ENCODE measurements around the gene MIPEP.

Gene MIPEP

DNA sequence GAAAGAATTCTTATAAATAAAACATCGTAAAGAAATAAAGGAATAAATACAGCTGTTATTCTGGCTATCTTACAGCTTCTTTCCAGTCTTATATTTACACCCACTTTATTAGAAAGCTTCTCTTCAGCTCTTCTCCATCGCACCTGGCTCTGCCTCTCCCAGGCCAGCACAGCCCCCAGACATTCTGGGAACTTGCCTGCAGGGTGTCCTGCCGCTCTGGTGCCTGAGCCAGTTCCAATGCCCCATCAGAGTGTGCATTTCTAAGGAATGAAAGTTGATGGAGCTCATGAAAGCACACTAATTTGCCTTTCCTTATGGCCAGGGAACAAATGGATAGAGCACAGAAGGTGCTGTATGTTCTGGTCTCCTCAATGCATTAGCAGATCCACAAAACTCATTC is 68.7 kb downstream of the MIPEP start:
- no peak overlapping the region for H3K27ac ChIP-seq
- no peak overlapping the region for H3K4me3 ChIP-seq
- TF ChIP-seq, protein P1, sequence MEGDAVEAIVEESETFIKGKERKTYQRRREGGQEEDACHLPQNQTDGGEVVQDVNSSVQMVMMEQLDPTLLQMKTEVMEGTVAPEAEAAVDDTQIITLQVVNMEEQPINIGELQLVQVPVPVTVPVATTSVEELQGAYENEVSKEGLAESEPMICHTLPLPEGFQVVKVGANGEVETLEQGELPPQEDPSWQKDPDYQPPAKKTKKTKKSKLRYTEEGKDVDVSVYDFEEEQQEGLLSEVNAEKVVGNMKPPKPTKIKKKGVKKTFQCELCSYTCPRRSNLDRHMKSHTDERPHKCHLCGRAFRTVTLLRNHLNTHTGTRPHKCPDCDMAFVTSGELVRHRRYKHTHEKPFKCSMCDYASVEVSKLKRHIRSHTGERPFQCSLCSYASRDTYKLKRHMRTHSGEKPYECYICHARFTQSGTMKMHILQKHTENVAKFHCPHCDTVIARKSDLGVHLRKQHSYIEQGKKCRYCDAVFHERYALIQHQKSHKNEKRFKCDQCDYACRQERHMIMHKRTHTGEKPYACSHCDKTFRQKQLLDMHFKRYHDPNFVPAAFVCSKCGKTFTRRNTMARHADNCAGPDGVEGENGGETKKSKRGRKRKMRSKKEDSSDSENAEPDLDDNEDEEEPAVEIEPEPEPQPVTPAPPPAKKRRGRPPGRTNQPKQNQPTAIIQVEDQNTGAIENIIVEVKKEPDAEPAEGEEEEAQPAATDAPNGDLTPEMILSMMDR (IDR thresholded peaks at IDR 0.05) = no peak
- no peak for DNase-seq (ENCODE audit: low spot score)

DNA sequence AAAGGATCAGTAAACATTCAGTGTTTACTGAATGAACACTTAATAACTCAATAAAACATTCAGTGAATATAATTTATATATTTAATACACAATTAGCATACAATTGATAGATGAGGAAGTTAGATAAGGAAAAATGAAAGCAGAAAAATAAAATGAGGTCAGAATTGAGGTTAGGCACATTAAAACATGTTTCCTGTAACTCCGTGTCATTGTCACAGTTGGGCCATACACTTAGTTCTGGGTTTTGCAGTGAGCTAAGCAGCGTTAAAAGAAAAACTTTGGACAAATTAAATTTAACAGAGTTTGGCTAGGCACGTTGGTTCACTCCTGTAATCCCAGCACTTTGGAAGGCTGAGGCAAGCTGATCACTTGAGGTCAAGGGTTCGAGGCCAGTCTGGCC is 71.4 kb downstream of the MIPEP start:
- DNase-seq (ENCODE audit: low spot score) = no peak
- TF ChIP-seq, protein P1 (IDR thresholded peaks at IDR 0.05) = no peak
- Histone ChIP-seq H3K4me3 (no peak overlapping the region), H3K27ac (no peak overlapping the region)

DNA sequence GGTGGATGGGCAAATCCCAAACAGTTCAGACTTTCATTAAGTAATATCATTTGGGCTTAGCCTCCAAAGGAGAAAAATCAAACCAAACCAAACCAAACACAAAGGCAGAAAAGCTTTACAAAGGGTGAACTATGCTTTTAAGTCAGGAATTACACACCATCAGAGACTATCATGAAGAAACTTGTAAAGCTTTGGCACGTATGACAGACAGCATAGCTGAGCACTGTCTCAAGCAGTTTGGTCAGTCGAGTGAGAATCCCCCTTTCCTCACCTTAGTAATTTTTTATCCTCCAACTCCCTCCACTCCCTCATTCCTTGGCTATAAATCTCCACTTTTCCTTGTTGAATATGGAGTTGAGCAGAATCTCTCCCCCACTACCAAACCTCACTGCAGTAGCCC is 72.1 kb downstream of the MIPEP start:
- DNase-seq (ENCODE audit: low spot score) = no peak
- TF ChIP-seq, protein P1 (IDR thresholded peaks at IDR 0.05) = no peak
- Histone ChIP-seq H3K27ac (no peak overlapping the region), H3K4me3 (no peak overlapping the region)

DNA sequence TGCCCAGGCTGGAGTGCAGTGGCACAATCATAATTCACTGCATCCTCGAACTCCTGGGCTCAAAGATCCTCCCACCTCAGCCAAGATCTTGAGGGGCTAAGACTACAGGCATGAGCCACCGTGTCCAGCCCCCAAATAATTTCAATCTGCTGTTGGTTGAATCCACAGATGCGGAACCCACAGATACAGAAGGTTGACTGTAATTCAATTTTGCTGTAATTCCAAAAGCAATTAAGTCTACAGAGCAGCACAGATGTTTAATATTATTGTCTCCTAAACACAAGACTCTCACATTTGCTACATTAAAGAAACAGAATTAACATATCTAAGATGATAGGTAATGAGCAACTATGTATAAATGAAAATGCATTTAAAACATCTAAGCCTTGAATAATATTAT is 75.6 kb downstream of the MIPEP start:
- TF ChIP-seq, protein P1 (IDR thresholded peaks at IDR 0.05) = no peak
- Histone ChIP-seq H3K27ac (no peak overlapping the region), H3K4me3 (no peak overlapping the region)
- DNase-seq (ENCODE audit: low spot score) = no peak

DNA sequence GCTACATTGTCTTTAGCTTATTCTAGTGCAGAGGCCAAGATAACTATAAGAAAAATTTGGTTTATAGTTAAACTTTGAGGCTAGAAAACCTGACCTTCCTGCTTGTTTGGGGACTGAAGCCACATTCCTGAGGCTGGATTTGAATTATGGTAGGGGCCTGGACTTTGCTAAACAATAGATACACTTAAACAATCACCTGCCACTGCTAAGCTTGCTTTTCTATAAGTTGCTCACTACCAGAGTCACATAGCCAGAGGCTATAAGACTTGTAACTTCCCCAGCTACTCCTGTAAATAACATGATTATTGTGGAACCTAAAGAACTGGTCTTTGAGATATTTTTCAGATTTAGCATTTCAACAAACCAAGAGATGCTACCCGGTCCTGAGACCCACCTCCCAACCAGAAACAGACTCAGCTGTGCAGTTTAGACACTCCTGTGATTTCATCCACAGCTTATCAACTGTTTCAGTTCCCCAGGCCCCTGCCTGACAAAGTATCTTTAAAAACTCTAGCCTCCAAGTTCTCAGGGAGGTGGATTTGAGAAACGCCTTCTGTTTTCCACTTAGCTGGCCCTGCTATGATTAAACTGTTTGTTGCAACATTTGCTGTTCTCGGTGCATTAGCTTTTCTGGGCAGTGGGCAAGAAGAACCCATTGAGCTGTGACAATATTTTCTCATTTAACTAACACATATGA is 77.7 kb downstream of the MIPEP start:
- TF ChIP-seq, protein P1 (IDR thresholded peaks at IDR 0.05) = no peak
- no peak for DNase-seq (ENCODE audit: low spot score)
- H3K27ac ChIP-seq = no peak overlapping the region
- H3K4me3 ChIP-seq = no peak overlapping the region

DNA sequence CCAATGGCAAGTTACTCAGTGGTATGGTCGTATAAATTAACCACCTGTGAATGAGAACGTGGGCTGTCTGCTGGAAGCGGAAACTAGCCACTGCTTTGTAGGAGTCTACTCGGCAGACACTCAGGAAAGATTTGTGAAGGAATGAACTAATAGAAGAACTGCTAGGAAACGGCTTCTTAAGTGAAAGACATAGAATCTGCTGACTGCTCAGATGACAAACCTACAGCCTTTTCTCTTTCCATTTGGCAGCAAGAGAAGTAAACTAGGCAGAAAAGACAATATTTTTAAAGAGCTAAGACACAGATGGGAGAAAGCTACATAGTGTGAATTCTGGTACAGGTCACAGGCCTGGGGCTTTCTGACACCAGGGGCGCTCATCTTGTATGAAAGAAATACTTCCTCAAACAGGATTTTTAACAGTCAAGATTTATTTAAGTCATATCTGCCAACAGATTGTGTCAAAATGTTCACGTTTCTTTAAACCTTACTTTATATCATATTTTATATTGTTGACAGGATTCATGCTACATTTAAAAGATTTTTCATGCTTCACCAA is 78.4 kb downstream of the MIPEP start:
- Histone ChIP-seq H3K27ac (no peak overlapping the region), H3K4me3 (no peak overlapping the region)
- no peak for DNase-seq (ENCODE audit: low spot score)
- TF ChIP-seq, protein P1 (IDR thresholded peaks at IDR 0.05) = no peak

DNA sequence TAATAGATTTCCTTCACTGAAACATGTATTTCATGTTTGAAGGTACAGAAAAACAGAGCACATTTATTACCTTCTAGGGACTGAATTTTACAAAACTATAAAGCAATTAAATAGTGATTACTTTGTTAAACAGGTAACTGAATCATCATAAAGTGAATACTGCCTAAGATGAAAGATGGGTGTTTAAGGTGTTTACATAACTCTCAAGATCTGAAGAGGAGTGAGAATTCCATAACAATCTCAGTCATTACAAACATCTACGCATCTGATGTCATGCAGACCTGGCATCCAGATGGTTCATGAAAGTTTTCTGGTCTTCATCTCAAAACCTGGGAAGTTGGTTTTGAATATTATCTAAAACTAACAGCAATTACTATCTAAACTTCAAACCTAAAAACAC is 80.4 kb downstream of the MIPEP start:
- no peak overlapping the region for H3K27ac ChIP-seq
- no peak for DNase-seq (ENCODE audit: low spot score)
- TF ChIP-seq, protein P1 (IDR thresholded peaks at IDR 0.05) = no peak
- H3K4me3 ChIP-seq = no peak overlapping the region
